HCT116 (cell line): ENCODE results near the gene KCNAB2. TPM values are rescaled to one million over a fixed set of nuclear protein-coding genes. Genes with fewer than 3 reads are reported as not detected.

Source experiments
- ATAC-seq: fragments of 200-7000 bp; cut with Tn5 transposase; 2 replicates; pipeline ENCODE4 v1.9.1; 2020; ENCODE audit warnings: mild to moderate bottlenecking, moderate library complexity
- BruUV-seq: library from RNA; stranded (reverse); fragments of 400-500 nt; replicated peaks from 2 replicates; lab custom pipeline; 2021; lab: Mats Ljungman, UMichigan
- CTCF ChIA-PET: fragments of 300-600 bp; sonication (Branson Sonifier 250); formaldehyde crosslinking; loops from one replicate; lab custom pipeline; 2021; ENCODE audit warnings: antibody characterized with exemption; lab: Charles Lee
- POLR2A ChIA-PET: fragments of 300-600, 350-600 bp; sonication (Branson Sonifier 250); formaldehyde crosslinking; loops from one replicate; lab custom pipeline; 2021; ENCODE audit warnings: antibody characterized with exemption; lab: Charles Lee
- RAD21 ChIA-PET, 2 experiments: fragments of 300-600 bp; sonication (Branson Sonifier 250); formaldehyde crosslinking; loops; one replicate each; lab custom pipeline; 2023; ENCODE audit warnings: low total read pairs in 2 of 2; ENCODE audit not compliant: uncharacterized antibody in 2 of 2, unreplicated experiment in 2 of 2, low non-redundant PET in 1 of 2; lab: Charles Lee
- DNase-seq: peaks from one replicate; pipeline ENCODE4 v3.0.0-alpha.2; 2010; ENCODE audit warnings: low read depth, low spot score
- H2AFZ ChIP-seq: fragments of 200-600 bp; shearing (Covaris generic), sonication (generic); 2 replicates; pipeline ENCODE4 v1.6.1; 2017; ENCODE audit warnings: low read depth, mixed run types, mixed read lengths, antibody characterized with exemption, low read length; ENCODE audit not compliant: poor library complexity, severe bottlenecking
- H3K27ac ChIP-seq: 2 replicates; pipeline ENCODE4 v1.5.1; 2012; ENCODE audit warnings: low read depth, low read length
- H3K27me3 ChIP-seq: fragments of 200-600 bp; sonication (generic); 2 replicates; pipeline ENCODE4 v1.6.1; 2016; ENCODE audit warnings: mixed run types, low read length, mixed read lengths; ENCODE audit not compliant: insufficient read depth
- H3K36me3 ChIP-seq, 2 experiments: fragments of 200-500 bp in 1 of 2; fragments of 200-600 bp in 1 of 2; sonication (Bioruptor generic) in 1 of 2; sonication (generic) in 1 of 2; 2 replicates each; pipeline versions ENCODE4 v1.5.1 to v1.6.1; 2014 to 2016; ENCODE audit warnings: low read length in 2 of 2, inconsistent platforms in 1 of 2, mixed read lengths in 1 of 2, mixed run types in 1 of 2; ENCODE audit not compliant: insufficient read depth in 2 of 2, control insufficient read depth in 1 of 2
- H3K4me1 ChIP-seq, 2 experiments: fragments of 200-600 bp in 1 of 2; sonication (generic) in 1 of 2; 2 replicates each; pipeline versions ENCODE4 v1.5.1 to v1.6.1; 2012 to 2017; ENCODE audit warnings: low read length in 2 of 2, inconsistent platforms in 1 of 2, mild to moderate bottlenecking in 1 of 2, mixed read lengths in 1 of 2, mixed run types in 1 of 2, moderate library complexity in 1 of 2; ENCODE audit not compliant: insufficient read depth in 2 of 2, control insufficient read depth in 1 of 2
- H3K4me2 ChIP-seq: fragments of 200-600 bp; sonication (generic); 2 replicates; pipeline ENCODE4 v1.6.1; 2017; ENCODE audit warnings: mixed run types, low read length, mixed read lengths
- H3K4me3 ChIP-seq, 2 experiments: fragments of 200-600 bp in 1 of 2; sonication (generic) in 1 of 2; replicated peaks in 1 of 2; 2 replicates each; pipeline ENCODE4 v1.5.1; 2011 to 2016; ENCODE audit warnings: low read length in 2 of 2, control low read depth in 1 of 2, low read depth in 1 of 2, mild to moderate bottlenecking in 1 of 2, mixed read lengths in 1 of 2, mixed run types in 1 of 2
- H3K79me2 ChIP-seq: fragments of 200-600 bp; sonication (generic); 2 replicates; pipeline ENCODE4 v1.6.1; 2017; ENCODE audit warnings: mild to moderate bottlenecking, mixed run types, low read length, moderate library complexity, mixed read lengths; ENCODE audit not compliant: insufficient read depth
- H3K9ac ChIP-seq: fragments of 200-600 bp; sonication (generic); 2 replicates; pipeline ENCODE4 v1.6.1; 2016; ENCODE audit warnings: low read length, mixed read lengths
- H3K9me2 ChIP-seq: fragments of 200-600 bp; sonication (generic), shearing (Covaris generic); 2 replicates; pipeline ENCODE4 v1.6.1; 2017; ENCODE audit warnings: mixed run types, mild to moderate bottlenecking, moderate library complexity; ENCODE audit not compliant: insufficient read depth
- H3K9me3 ChIP-seq, 2 experiments: fragments of 200-500 bp in 1 of 2; fragments of 200-600 bp in 1 of 2; sonication (Bioruptor generic) in 1 of 2; sonication (generic) in 1 of 2; 2 replicates each; pipeline ENCODE4 v1.6.1; 2014 to 2017; ENCODE audit warnings: low read length in 2 of 2, mixed read lengths in 2 of 2, inconsistent platforms in 1 of 2, low read depth in 1 of 2, mild to moderate bottlenecking in 1 of 2, mixed run types in 1 of 2, moderate library complexity in 1 of 2; ENCODE audit not compliant: control insufficient read depth in 1 of 2, insufficient read depth in 1 of 2
- H4K20me1 ChIP-seq: fragments of 200-600 bp; sonication (generic), shearing (Covaris generic); 2 replicates; pipeline ENCODE4 v1.6.1; 2017; ENCODE audit warnings: mixed run types, mild to moderate bottlenecking, moderate library complexity; ENCODE audit not compliant: insufficient read depth
- CBX3 ChIP-seq: IDR thresholded peaks from 2 replicates; pipeline ENCODE4 v1.6.1; 2012; ENCODE audit warnings: low read depth
- CEBPB ChIP-seq: IDR thresholded peaks from 2 replicates; pipeline ENCODE4 v1.6.1; 2012; ENCODE audit warnings: low read depth
- EGR1 ChIP-seq: IDR thresholded peaks from 2 replicates; pipeline ENCODE4 v1.6.1; 2012; ENCODE audit warnings: low read depth
- EZH2 ChIP-seq: fragments of 200-600 bp; sonication (generic); IDR thresholded peaks from 2 replicates; pipeline ENCODE4 v1.6.1; 2017; ENCODE audit warnings: antibody characterized with exemption, mixed run types
- EZH2phosphoT487 ChIP-seq: fragments of 200-600 bp; IDR thresholded peaks from 2 replicates; pipeline ENCODE4 v1.6.1; 2018; ENCODE audit warnings: antibody characterized with exemption, borderline replicate concordance
- FOSL1 ChIP-seq: IDR thresholded peaks from 2 replicates; pipeline ENCODE4 v1.6.1; 2012; ENCODE audit warnings: low read depth
- POLR2A ChIP-seq: IDR thresholded peaks from 2 replicates; pipeline ENCODE4 v1.7.0; 2011; ENCODE audit warnings: borderline replicate concordance; ENCODE audit not compliant: insufficient read depth, insufficient read length; ENCODE audit errors: extremely low read depth
- POLR2AphosphoS5 ChIP-seq: IDR thresholded peaks from 2 replicates; pipeline ENCODE4 v1.6.1; 2011; ENCODE audit warnings: mild to moderate bottlenecking, low read depth, low read length, moderate library complexity
- SIN3A ChIP-seq: IDR thresholded peaks from 2 replicates; pipeline ENCODE4 v1.6.1; 2012; ENCODE audit warnings: low read depth
- SP1 ChIP-seq: IDR thresholded peaks from 2 replicates; pipeline ENCODE4 v1.6.1; 2012; ENCODE audit warnings: low read depth
- SRF ChIP-seq: IDR thresholded peaks from 2 replicates; pipeline ENCODE4 v1.6.1; 2012; ENCODE audit warnings: low read depth
- TCF7L2 ChIP-seq: IDR thresholded peaks from 2 replicates; pipeline ENCODE4 v1.7.0; 2011; ENCODE audit warnings: borderline replicate concordance, inconsistent platforms; ENCODE audit not compliant: insufficient read depth, insufficient read length; ENCODE audit errors: extremely low read depth
- YY1 ChIP-seq: IDR thresholded peaks from 2 replicates; pipeline ENCODE4 v1.6.1; 2011; ENCODE audit warnings: low read length, low read depth, moderate library complexity, mild to moderate bottlenecking; ENCODE audit not compliant: insufficient replicate concordance; ENCODE audit errors: extremely low read depth
- ZFX ChIP-seq: fragments of 450-650 bp; IDR thresholded peaks from 2 replicates; pipeline ENCODE4 v1.6.1; 2017
- ZNF274 ChIP-seq: fragments of 200-500 bp; sonication (Bioruptor generic); IDR thresholded peaks from 2 replicates; pipeline ENCODE4 v1.6.1; 2014; ENCODE audit warnings: mild to moderate bottlenecking, low read depth, low read length, inconsistent platforms
- intact Hi-C: fragments of 100-400 bp; cut with micrococcal nuclease; formaldehyde crosslinking; loops from 2 replicates; pipeline ENCODE4 v1.10.0; 2022
- total RNA-seq: library from RNA; stranded (reverse); gene quantifications from one replicate; pipeline ENCODE4 v1.2.1, GENCODE V29; 2021; ENCODE audit not compliant: unreplicated experiment
- TF ChIP-seq, protein P1 (sequence below): IDR thresholded peaks from 2 replicates; pipeline ENCODE4 v1.6.1; 2012; ENCODE audit warnings: low read depth
- TF ChIP-seq, protein P2 (sequence below): IDR thresholded peaks from 2 replicates; pipeline ENCODE4 v1.6.1; 2012
- TF ChIP-seq, protein P3 (sequence below): IDR thresholded peaks from 2 replicates; pipeline ENCODE4 v1.6.1; 2011; ENCODE audit warnings: mild to moderate bottlenecking, low read length, moderate library complexity; ENCODE audit not compliant: insufficient replicate concordance; ENCODE audit errors: extremely low read depth
- TF ChIP-seq, protein P4 (sequence below), 3 experiments: fragments of 200-600 bp in 1 of 3; sonication (generic) in 1 of 3; IDR thresholded peaks in 2 of 3; conservative IDR thresholded peaks in 1 of 3; 2 replicates each; pipeline ENCODE4 v1.5.1; 2012 to 2017; ENCODE audit warnings: low read depth in 2 of 3, low read length in 2 of 3, antibody characterized with exemption in 1 of 3, borderline replicate concordance in 1 of 3, control low read depth in 1 of 3, mild to moderate bottlenecking in 1 of 3, mixed read lengths in 1 of 3, mixed run types in 1 of 3, moderate library complexity in 1 of 3; ENCODE audit not compliant: insufficient read depth in 1 of 3

Gene KCNAB2
- total RNA-seq, 1 experiment from 2014 or later = 18.1 TPM

DNA sequence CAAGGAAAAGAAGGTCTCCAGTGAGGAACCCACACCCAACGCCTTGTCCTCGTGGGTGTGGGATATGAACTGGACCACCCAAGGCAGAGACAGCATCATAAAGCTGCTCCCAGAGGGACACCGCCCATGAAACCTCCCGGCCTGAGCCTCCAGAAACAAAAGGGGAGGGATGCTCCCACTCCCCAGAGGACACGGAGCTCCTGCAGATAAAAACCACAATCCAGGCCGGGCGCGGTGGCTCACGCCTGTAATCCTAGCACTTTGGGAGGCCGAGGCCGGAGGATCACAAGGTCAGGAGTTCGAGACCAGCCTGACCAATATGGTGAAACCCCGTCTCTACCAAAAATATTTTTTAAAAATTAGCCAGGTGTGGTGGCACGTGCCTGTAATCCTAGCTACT is 68.1 kb downstream of the KCNAB2 start:
- H2AFZ ChIP-seq = no peak overlapping the region
- no peaks in the 10 kb centered on the region for H3K79me2 ChIP-seq
- no peak overlapping the region for H3K4me2 ChIP-seq
- no peaks in the 10 kb centered on the region for H3K27me3 ChIP-seq
- RAD21 ChIA-PET = interaction anchor here (0.6 kb wide), 2 partner anchors 104 to 237 kb away, joined by 3 read pairs; no protein-coding TSS in a partner anchor
- TF ChIP-seq TCF7L2 = no peak
- TF ChIP-seq EZH2 = no peak
- no peak for TF ChIP-seq SP1
- TF ChIP-seq EZH2phosphoT487 = no peak
- TF ChIP-seq, protein P1, sequence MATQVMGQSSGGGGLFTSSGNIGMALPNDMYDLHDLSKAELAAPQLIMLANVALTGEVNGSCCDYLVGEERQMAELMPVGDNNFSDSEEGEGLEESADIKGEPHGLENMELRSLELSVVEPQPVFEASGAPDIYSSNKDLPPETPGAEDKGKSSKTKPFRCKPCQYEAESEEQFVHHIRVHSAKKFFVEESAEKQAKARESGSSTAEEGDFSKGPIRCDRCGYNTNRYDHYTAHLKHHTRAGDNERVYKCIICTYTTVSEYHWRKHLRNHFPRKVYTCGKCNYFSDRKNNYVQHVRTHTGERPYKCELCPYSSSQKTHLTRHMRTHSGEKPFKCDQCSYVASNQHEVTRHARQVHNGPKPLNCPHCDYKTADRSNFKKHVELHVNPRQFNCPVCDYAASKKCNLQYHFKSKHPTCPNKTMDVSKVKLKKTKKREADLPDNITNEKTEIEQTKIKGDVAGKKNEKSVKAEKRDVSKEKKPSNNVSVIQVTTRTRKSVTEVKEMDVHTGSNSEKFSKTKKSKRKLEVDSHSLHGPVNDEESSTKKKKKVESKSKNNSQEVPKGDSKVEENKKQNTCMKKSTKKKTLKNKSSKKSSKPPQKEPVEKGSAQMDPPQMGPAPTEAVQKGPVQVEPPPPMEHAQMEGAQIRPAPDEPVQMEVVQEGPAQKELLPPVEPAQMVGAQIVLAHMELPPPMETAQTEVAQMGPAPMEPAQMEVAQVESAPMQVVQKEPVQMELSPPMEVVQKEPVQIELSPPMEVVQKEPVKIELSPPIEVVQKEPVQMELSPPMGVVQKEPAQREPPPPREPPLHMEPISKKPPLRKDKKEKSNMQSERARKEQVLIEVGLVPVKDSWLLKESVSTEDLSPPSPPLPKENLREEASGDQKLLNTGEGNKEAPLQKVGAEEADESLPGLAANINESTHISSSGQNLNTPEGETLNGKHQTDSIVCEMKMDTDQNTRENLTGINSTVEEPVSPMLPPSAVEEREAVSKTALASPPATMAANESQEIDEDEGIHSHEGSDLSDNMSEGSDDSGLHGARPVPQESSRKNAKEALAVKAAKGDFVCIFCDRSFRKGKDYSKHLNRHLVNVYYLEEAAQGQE = no peak
- TF ChIP-seq CBX3 = no peak
- no peak for TF ChIP-seq ZFX
- no peak for TF ChIP-seq SIN3A
- TF ChIP-seq ZNF274 = no peak
- no peak for TF ChIP-seq SRF
- TF ChIP-seq, protein P2, sequence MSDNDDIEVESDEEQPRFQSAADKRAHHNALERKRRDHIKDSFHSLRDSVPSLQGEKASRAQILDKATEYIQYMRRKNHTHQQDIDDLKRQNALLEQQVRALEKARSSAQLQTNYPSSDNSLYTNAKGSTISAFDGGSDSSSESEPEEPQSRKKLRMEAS = no peak
- TF ChIP-seq, protein P3, sequence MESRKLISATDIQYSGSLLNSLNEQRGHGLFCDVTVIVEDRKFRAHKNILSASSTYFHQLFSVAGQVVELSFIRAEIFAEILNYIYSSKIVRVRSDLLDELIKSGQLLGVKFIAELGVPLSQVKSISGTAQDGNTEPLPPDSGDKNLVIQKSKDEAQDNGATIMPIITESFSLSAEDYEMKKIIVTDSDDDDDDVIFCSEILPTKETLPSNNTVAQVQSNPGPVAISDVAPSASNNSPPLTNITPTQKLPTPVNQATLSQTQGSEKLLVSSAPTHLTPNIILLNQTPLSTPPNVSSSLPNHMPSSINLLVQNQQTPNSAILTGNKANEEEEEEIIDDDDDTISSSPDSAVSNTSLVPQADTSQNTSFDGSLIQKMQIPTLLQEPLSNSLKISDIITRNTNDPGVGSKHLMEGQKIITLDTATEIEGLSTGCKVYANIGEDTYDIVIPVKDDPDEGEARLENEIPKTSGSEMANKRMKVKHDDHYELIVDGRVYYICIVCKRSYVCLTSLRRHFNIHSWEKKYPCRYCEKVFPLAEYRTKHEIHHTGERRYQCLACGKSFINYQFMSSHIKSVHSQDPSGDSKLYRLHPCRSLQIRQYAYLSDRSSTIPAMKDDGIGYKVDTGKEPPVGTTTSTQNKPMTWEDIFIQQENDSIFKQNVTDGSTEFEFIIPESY = no peak
- no peak for TF ChIP-seq CEBPB
- no peak for TF ChIP-seq YY1
- no peak for TF ChIP-seq FOSL1
- no peak for TF ChIP-seq POLR2A
- TF ChIP-seq, protein P4, sequence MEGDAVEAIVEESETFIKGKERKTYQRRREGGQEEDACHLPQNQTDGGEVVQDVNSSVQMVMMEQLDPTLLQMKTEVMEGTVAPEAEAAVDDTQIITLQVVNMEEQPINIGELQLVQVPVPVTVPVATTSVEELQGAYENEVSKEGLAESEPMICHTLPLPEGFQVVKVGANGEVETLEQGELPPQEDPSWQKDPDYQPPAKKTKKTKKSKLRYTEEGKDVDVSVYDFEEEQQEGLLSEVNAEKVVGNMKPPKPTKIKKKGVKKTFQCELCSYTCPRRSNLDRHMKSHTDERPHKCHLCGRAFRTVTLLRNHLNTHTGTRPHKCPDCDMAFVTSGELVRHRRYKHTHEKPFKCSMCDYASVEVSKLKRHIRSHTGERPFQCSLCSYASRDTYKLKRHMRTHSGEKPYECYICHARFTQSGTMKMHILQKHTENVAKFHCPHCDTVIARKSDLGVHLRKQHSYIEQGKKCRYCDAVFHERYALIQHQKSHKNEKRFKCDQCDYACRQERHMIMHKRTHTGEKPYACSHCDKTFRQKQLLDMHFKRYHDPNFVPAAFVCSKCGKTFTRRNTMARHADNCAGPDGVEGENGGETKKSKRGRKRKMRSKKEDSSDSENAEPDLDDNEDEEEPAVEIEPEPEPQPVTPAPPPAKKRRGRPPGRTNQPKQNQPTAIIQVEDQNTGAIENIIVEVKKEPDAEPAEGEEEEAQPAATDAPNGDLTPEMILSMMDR (IDR thresholded peaks at IDR 0.05 in 2 of 3, conservative IDR thresholded peaks at IDR 0.05 in 1 of 3; ENCODE audit: borderline replicate concordance in 1 of 3, insufficient read depth in 1 of 3, low read depth in 2 of 3, low read length in 2 of 3) = no peak
- no peak for TF ChIP-seq EGR1
- no peak for TF ChIP-seq POLR2AphosphoS5
- TF ChIP-seq, all 23 proteins: peak for 0
- ATAC-seq (no peak), DNase-seq (no peak)
- Histone ChIP-seq H3K36me3 (no peaks in the 10 kb centered on the region), H3K9me2 (no peaks in the 10 kb centered on the region), H3K9ac (no peak overlapping the region), H3K9me3 (peaks cover 0 to 6% of the 10 kb centered on the region in 2 experiments; a peak in 1 of 4 replicates), H3K27ac (no peak overlapping the region), H4K20me1 (no peaks in the 10 kb centered on the region), H3K4me1 (peaks cover 0 to 4% of the 10 kb centered on the region in 2 experiments; a peak in 1 of 4 replicates), H3K4me3 (no peak overlapping the region)
- ChIA-PET CTCF (no interaction called here), POLR2A (no interaction called here)
- intact Hi-C loops = no loop called here
- no TSS peak for BruUV-seq
